Measurements from ENCODE around the gene GFOD1. TPM values are rescaled to one million over a fixed set of nuclear protein-coding genes. Genes with fewer than 3 reads are reported as not detected.
A peak's percentile ranks its signal among the peaks of the same experiment; 100 is the strongest.

GFOD1 gene
- total RNA-seq, 6 experiments from 2014 or later = 2.3 to 4.7 (median 2.9) TPM

DNA sequence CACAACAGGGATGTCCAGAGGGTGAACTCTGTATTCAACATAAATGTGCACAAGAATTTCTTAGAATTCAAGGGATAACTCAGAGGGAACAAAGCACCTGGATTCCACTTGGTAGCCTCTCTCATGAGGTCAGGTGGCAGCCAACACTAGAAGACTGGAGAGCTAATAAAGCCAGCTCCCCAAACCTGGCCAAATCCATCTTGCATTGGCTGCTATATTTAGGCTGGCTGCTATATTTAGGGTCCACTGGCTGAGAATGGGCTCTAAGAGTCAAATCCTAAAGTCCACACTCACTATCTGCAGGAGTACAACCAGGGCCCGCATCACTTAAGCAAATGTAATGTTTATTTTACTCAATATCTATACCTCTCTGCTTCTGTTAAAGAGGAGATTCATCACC is 179.1 kb downstream of the GFOD1 start:
- H3K27me3 Mint-ChIP-seq (ENCODE audit: insufficient read depth) = no peaks in the 10 kb centered on the region; the same call in 1 of the 2 replicates
- peaks cover 42% of the 10 kb centered on the region for H3K4me1 Mint-ChIP-seq (ENCODE audit: low read depth)
- DNase-seq = no peak
- peak overlapping the region; percentile 94 for H3K27ac Mint-ChIP-seq
- H3K9me3 Mint-ChIP-seq = no peaks in the 10 kb centered on the region
- peaks cover 40% of the 10 kb centered on the region for H3K36me3 Mint-ChIP-seq (ENCODE audit: low read depth)
- no peak overlapping the region for H3K4me3 Mint-ChIP-seq
- TF ChIP-seq, protein P1, sequence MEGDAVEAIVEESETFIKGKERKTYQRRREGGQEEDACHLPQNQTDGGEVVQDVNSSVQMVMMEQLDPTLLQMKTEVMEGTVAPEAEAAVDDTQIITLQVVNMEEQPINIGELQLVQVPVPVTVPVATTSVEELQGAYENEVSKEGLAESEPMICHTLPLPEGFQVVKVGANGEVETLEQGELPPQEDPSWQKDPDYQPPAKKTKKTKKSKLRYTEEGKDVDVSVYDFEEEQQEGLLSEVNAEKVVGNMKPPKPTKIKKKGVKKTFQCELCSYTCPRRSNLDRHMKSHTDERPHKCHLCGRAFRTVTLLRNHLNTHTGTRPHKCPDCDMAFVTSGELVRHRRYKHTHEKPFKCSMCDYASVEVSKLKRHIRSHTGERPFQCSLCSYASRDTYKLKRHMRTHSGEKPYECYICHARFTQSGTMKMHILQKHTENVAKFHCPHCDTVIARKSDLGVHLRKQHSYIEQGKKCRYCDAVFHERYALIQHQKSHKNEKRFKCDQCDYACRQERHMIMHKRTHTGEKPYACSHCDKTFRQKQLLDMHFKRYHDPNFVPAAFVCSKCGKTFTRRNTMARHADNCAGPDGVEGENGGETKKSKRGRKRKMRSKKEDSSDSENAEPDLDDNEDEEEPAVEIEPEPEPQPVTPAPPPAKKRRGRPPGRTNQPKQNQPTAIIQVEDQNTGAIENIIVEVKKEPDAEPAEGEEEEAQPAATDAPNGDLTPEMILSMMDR (IDR thresholded peaks at IDR 0.05) = no peak

Other genes with a start within 250 kb of the GFOD1 start
- gene TBC1D7, start 159.1 kb downstream of the GFOD1 start, total RNA-seq (2021; fragmentation: NEBNext Ultra II Directional; extraction: Animal tissue kit (Norgen Biotek cat#: 25700)) = 10 to 100 TPM; 11.5 to 15.1 (median 14.6) TPM
- gene SIRT5, start 87.0 kb upstream of the GFOD1 start, total RNA-seq (2021; fragmentation: NEBNext Ultra II Directional; extraction: Animal tissue kit (Norgen Biotek cat#: 25700)) = 1 to 10 TPM; 4.3 to 7.0 (median 6.3) TPM
- 10 to 100 TPM; 68.4 to 89.6 (median 84.8) TPM for gene NOL7, start 127.7 kb upstream of the GFOD1 start, total RNA-seq (2021; fragmentation: NEBNext Ultra II Directional; extraction: Animal tissue kit (Norgen Biotek cat#: 25700))
- gene RANBP9, start 224.2 kb upstream of the GFOD1 start, total RNA-seq (2021; fragmentation: NEBNext Ultra II Directional; extraction: Animal tissue kit (Norgen Biotek cat#: 25700)) = 10 to 100 TPM; 37.7 to 42.3 (median 40.8) TPM